ENCODE data around the gene CNTNAP2. TPM values are rescaled to one million over a fixed set of nuclear protein-coding genes. Genes with fewer than 3 reads are reported as not detected.

The CNTNAP2 gene
- polyA plus RNA-seq, 6 donors from 2014 or later, result 38.2 to 132 (median 77.9) TPM

DNA sequence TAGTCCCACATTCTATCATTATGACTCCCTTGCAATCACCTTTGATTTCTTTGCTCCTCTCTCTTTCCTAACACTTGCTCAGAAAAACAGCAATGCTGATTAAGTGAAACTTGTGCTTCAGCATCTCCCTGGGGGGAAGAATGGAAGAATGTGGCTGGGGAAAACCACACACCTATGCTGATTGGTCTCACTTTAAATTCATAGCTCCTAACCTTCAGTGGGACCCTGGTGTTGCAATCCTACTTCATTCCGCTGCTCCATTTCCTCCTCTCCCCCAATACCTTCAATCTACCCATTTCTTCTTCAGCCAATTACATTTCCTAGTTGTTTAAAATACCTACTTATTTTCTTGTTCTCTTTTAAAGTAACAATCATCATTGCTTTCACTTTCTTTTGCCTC is 1307.3 kb downstream of the CNTNAP2 start:
- H3K36me3 Mint-ChIP-seq, result no peaks in the 10 kb centered on the region
- ATAC-seq (ENCODE audit: low read depth in 2 of 2) (no peak), DNase-seq (no peak)
- no peaks in the 10 kb centered on the region for H3K27me3 Mint-ChIP-seq
- no peak overlapping the region for H3K4me3 Mint-ChIP-seq
- no peaks in the 10 kb centered on the region for H3K4me1 Mint-ChIP-seq
- no peak overlapping the region for H3K27ac Mint-ChIP-seq
- peaks cover 0 to 11% (median 2%) of the 10 kb centered on the region in 7 donors for H3K9me3 Mint-ChIP-seq

GRCh38 chr7:147428075-147428474 is 1311.5 kb downstream of the CNTNAP2 start:
- H3K27me3 Mint-ChIP-seq, result no peaks in the 10 kb centered on the region
- H3K36me3 Mint-ChIP-seq, result no peaks in the 10 kb centered on the region
- no peaks in the 10 kb centered on the region for H3K4me1 Mint-ChIP-seq
- no peak for DNase-seq
- no peak for ATAC-seq (ENCODE audit: low read depth in 2 of 2)
- no peak overlapping the region for H3K4me3 Mint-ChIP-seq
- peaks cover 0 to 17% (median 5%) of the 10 kb centered on the region in 7 donors for H3K9me3 Mint-ChIP-seq
- no peak overlapping the region for H3K27ac Mint-ChIP-seq

GRCh38 chr7:147429961-147430360 is 1313.4 kb downstream of the CNTNAP2 start:
- H3K27ac Mint-ChIP-seq, result no peak overlapping the region
- H3K9me3 Mint-ChIP-seq, result peaks cover 0 to 17% (median 5%) of the 10 kb centered on the region in 7 donors
- H3K4me3 Mint-ChIP-seq, result no peak overlapping the region
- DNase-seq (no peak), ATAC-seq (ENCODE audit: low read depth in 2 of 2) (no peak)
- H3K36me3 Mint-ChIP-seq, result no peaks in the 10 kb centered on the region
- no peaks in the 10 kb centered on the region for H3K4me1 Mint-ChIP-seq
- H3K27me3 Mint-ChIP-seq, result no peaks in the 10 kb centered on the region

DNA sequence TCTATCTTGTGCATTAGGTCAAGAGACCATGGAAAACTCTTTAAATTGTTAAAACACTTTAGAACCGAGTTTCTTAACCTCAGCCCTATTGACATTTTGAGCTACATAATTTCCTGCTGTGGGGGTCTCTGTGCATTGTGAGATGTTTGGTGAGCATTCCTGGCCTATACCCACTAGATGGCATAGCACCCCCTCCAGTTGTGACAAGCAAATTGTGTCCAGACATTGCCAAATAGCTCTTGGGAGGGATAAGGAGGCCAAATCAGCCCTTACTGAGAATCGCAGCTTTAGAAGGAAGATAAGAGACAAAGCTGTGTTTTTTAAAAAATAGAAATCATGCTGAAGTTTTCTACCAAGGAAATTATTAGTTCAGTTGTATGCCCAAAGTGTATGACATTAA is 1315.5 kb downstream of the CNTNAP2 start:
- H3K27me3 Mint-ChIP-seq, result no peaks in the 10 kb centered on the region
- ATAC-seq (ENCODE audit: low read depth in 2 of 2) (no peak), DNase-seq (no peak)
- H3K4me3 Mint-ChIP-seq, result no peak overlapping the region
- peaks cover 0 to 8% (median 3%) of the 10 kb centered on the region in 7 donors for H3K9me3 Mint-ChIP-seq
- no peak overlapping the region for H3K27ac Mint-ChIP-seq
- no peaks in the 10 kb centered on the region for H3K36me3 Mint-ChIP-seq
- no peaks in the 10 kb centered on the region for H3K4me1 Mint-ChIP-seq

DNA sequence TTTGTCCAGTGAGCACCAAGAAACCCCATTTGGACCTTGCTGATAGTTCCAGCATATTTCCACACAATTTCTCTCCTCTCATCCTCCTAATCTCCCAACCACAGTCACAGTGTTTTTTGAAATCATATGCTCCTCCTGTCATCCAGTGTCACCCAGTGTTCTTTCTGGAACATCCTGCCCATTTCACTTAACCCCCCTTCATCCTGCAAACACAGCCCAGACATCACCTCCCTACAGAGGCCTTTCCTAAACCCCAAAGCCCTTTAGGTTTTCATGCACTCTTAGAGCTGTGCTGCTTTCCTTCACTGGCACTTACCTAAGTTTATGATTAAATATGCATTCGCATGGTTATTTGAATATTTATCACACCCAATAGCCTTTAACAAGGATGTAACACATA is 1316.0 kb downstream of the CNTNAP2 start:
- DNase-seq (no peak), ATAC-seq (ENCODE audit: low read depth in 2 of 2) (no peak)
- no peak overlapping the region for H3K27ac Mint-ChIP-seq
- H3K9me3 Mint-ChIP-seq, result peaks cover 0 to 8% (median 3%) of the 10 kb centered on the region in 7 donors
- H3K4me3 Mint-ChIP-seq, result no peak overlapping the region
- H3K36me3 Mint-ChIP-seq, result no peaks in the 10 kb centered on the region
- no peaks in the 10 kb centered on the region for H3K27me3 Mint-ChIP-seq
- H3K4me1 Mint-ChIP-seq, result no peaks in the 10 kb centered on the region

GRCh38 chr7:147436718-147437117 is 1320.1 kb downstream of the CNTNAP2 start:
- H3K4me1 Mint-ChIP-seq, result no peaks in the 10 kb centered on the region
- no peak overlapping the region for H3K4me3 Mint-ChIP-seq
- DNase-seq, result no peak
- no peak overlapping the region for H3K27ac Mint-ChIP-seq
- no peaks in the 10 kb centered on the region for H3K27me3 Mint-ChIP-seq
- peaks cover 0 to 8% of the 10 kb centered on the region in 2 donors for H3K36me3 Mint-ChIP-seq
- H3K9me3 Mint-ChIP-seq, result peaks cover 7 to 18% (median 14%) of the 10 kb centered on the region in 7 donors
- ATAC-seq (ENCODE audit: low read depth in 2 of 2), result no peak

DNA sequence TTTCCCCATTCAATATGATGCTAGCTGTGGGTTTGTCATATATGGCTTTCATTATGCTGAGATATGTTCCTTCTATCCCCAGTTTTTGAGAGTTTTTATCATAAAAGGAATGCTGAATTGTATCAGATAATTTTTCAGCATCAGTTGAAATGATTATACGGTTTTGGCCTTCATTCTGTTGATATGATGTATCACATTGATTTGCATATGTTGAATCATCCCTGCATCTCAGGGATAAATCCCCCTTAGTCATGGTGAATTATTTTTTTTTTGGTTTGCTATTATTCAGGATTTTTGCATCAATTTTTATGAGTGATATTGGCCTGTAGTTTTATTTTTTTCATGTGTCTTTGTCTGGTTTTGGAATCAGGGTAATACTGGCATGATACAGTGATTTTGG is 1321.6 kb downstream of the CNTNAP2 start:
- DNase-seq (no peak), ATAC-seq (ENCODE audit: low read depth in 2 of 2) (no peak)
- Mint-ChIP-seq H3K4me1 (no peaks in the 10 kb centered on the region), H3K27me3 (no peaks in the 10 kb centered on the region), H3K4me3 (no peak overlapping the region), H3K36me3 (peaks cover 0 to 13% of the 10 kb centered on the region in 2 donors), H3K27ac (no peak overlapping the region), H3K9me3 (peaks cover 14 to 20% (median 16%) of the 10 kb centered on the region in 7 donors)

DNA sequence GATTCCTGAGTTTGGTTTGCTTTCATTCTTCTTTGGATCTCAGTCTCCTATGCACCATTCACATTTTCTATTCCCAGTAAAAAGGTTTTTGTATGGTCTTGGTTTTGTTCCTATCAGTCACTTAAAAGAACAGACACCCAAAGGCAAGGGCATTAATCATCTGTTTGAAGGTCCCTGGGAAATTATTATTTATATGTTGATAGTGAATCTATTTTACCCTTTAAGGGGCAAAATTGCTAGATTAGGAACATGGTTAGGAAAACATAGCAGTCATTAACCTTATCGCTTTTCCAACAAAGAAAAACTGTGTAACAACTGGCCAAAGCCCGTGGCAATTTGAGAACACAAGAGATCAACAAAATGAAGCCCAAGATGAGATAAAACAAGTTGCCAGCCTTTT is 1327.3 kb downstream of the CNTNAP2 start:
- Mint-ChIP-seq H3K36me3 (peaks cover 0 to 13% of the 10 kb centered on the region in 2 donors), H3K27me3 (no peaks in the 10 kb centered on the region), H3K4me3 (no peak overlapping the region), H3K9me3 (peaks cover 14 to 25% (median 18%) of the 10 kb centered on the region in 7 donors), H3K27ac (no peak overlapping the region), H3K4me1 (no peaks in the 10 kb centered on the region)
- DNase-seq, result no peak
- ATAC-seq (ENCODE audit: low read depth in 2 of 2), result no peak

GRCh38 chr7:147452816-147453215 is 1336.2 kb downstream of the CNTNAP2 start:
- Mint-ChIP-seq H3K4me1 (no peaks in the 10 kb centered on the region), H3K36me3 (no peaks in the 10 kb centered on the region), H3K9me3 (peaks cover 0 to 9% (median 2%) of the 10 kb centered on the region in 7 donors), H3K4me3 (no peak overlapping the region), H3K27ac (no peak overlapping the region), H3K27me3 (no peaks in the 10 kb centered on the region)
- DNase-seq, result no peak
- ATAC-seq (ENCODE audit: low read depth in 2 of 2), result no peak

DNA sequence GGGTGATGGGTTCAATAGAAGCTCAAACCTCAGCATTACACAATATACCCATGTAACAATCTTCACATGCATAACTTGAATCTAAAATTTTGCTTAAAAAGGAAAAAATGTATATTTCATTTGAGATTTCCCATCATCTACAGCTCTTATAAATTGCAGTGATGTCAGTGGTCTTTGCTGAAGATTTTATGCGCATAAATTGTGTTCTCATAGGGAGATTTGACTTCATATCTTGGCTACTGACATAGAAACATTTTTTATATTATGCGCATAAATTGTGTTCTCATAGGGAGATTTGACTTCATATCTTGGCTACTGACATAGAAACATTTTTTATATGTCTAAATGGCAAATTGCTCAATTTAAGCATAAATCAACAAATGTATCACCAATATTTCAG is 1348.6 kb downstream of the CNTNAP2 start:
- Mint-ChIP-seq H3K27ac (no peak overlapping the region), H3K9me3 (peaks cover 0 to 7% (median 4%) of the 10 kb centered on the region in 7 donors), H3K4me3 (no peak overlapping the region), H3K4me1 (no peaks in the 10 kb centered on the region), H3K36me3 (no peaks in the 10 kb centered on the region), H3K27me3 (no peaks in the 10 kb centered on the region)
- no peak for DNase-seq
- no peak for ATAC-seq (ENCODE audit: low read depth in 2 of 2)

DNA sequence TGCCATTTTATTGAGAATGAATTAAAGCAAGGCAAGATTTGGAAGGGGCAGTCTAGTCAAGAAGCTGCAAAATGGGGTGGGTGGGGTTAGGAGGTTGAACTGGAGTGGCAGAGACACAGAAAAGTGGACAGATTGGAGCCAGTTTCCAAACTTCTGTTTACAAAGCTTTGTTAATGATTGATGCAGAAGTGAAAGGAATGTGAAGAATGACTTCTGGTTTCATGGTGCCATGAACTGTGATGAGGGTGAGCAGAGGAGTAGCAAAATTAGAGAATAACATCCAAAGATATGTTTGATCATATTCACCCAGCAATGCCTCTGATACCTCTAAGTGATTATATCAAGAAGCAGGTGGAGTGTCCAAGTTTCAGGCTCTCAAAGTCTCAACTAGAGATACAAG is 1356.0 kb downstream of the CNTNAP2 start:
- Mint-ChIP-seq H3K27ac (no peak overlapping the region), H3K9me3 (peaks cover 0 to 19% (median 8%) of the 10 kb centered on the region in 7 donors), H3K27me3 (no peaks in the 10 kb centered on the region), H3K4me1 (no peaks in the 10 kb centered on the region), H3K4me3 (no peak overlapping the region), H3K36me3 (no peaks in the 10 kb centered on the region)
- ATAC-seq (ENCODE audit: low read depth in 2 of 2), result no peak
- DNase-seq, result no peak

DNA sequence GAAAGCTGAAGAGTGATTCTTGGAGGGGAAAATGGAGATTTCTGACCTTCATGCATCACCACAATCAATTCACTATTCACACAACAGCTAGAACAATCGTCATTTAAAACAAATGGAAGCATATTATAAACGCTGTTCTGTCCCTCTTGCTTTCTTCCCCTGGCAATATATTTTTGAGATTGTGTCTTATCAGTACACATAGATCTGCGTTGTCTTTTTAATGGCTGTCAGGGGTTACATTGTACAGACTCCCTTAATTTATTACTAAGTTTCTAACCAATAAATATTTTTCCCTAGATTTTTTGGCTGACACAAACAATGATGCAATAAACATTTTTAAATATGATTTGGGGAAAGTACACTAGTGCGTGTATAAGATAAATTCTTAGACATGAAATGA is 1358.3 kb downstream of the CNTNAP2 start:
- H3K9me3 Mint-ChIP-seq, result peaks cover 0 to 18% (median 7%) of the 10 kb centered on the region in 7 donors
- no peak overlapping the region for H3K4me3 Mint-ChIP-seq
- no peaks in the 10 kb centered on the region for H3K27me3 Mint-ChIP-seq
- no peak for DNase-seq
- H3K27ac Mint-ChIP-seq, result no peak overlapping the region
- ATAC-seq (ENCODE audit: low read depth in 2 of 2), result no peak
- no peaks in the 10 kb centered on the region for H3K36me3 Mint-ChIP-seq
- no peaks in the 10 kb centered on the region for H3K4me1 Mint-ChIP-seq

DNA sequence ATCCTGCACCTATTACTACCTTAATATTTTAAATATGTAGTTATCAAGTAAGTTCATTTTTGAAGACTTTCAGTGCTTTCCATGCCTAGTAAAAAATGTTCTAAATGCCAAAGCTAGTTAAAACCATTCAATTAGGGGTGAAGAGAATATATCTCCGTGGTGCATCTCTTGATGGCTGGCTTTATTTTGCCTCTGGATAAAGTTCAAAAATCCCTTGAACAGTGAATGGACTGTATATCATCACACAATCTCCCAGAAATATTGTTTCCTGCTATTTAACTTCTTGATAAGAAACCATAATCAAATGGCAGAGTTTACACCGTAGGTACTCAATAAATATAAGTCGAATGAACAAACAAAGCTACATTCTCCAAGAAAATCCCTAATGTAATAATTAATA is 1360.9 kb downstream of the CNTNAP2 start:
- DNase-seq (no peak), ATAC-seq (ENCODE audit: low read depth in 2 of 2) (no peak)
- no peak overlapping the region for H3K4me3 Mint-ChIP-seq
- peaks cover 0 to 9% (median 3%) of the 10 kb centered on the region in 7 donors for H3K9me3 Mint-ChIP-seq
- no peak overlapping the region for H3K27ac Mint-ChIP-seq
- no peaks in the 10 kb centered on the region for H3K27me3 Mint-ChIP-seq
- H3K36me3 Mint-ChIP-seq, result no peaks in the 10 kb centered on the region
- H3K4me1 Mint-ChIP-seq, result no peaks in the 10 kb centered on the region

DNA sequence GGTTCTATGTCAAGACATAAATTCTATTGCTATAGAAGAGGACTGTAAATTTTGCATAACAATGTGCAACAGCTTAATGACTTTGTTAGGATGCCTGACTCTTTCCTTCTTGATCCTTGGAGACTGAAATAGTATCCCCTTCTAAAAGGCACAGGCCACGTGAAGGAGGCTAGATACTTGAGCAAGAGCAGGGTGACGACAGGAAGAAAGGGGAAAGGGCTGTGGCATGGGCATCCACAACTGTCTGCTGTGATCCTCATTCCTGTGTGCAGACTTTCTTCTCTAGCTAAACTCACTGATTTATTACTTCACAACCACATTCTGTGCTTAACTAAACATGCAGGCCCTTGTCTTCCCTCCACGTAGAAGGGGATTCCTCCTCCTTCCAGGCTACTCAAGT is 1362.2 kb downstream of the CNTNAP2 start:
- Mint-ChIP-seq H3K27me3 (no peaks in the 10 kb centered on the region), H3K27ac (no peak overlapping the region), H3K4me1 (no peaks in the 10 kb centered on the region), H3K36me3 (no peaks in the 10 kb centered on the region), H3K9me3 (peaks cover 0 to 5% (median 2%) of the 10 kb centered on the region in 7 donors), H3K4me3 (no peak overlapping the region)
- DNase-seq (no peak), ATAC-seq (ENCODE audit: low read depth in 2 of 2) (no peak)

DNA sequence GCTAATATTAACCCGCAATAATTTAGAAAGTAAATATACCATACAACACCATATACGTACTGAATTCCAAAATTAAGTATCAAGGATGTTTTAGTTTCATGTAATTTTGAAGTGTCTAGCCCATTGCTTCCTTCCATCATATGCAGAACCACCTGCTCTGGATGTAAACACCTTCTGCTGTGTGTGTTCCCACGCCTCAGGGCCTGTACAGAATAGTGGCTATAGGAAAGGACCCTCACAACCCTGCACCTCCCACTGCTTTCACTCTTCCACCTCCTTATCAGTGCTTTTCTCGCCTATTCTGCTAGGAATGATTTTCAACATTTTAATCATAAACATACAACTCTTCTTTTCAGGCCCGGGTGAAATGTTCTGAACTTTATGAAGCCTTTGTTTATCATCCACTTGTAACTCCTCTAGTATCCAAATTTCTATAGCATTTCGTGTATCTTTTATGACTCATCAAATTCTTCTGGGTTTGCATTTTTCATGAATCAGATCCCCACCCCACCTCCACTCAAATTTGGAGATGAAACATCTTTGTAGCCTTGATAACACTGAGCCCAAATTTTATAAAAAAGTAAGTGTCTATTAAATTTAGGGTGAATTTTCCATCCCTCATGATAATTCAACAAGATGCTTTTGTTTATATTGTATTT is 1367.2 kb downstream of the CNTNAP2 start:
- H3K27ac Mint-ChIP-seq, result no peak overlapping the region
- DNase-seq, result no peak
- peaks cover 0 to 7% (median 4%) of the 10 kb centered on the region in 7 donors for H3K9me3 Mint-ChIP-seq
- no peak overlapping the region for H3K4me3 Mint-ChIP-seq
- H3K36me3 Mint-ChIP-seq, result no peaks in the 10 kb centered on the region
- H3K4me1 Mint-ChIP-seq, result no peaks in the 10 kb centered on the region
- H3K27me3 Mint-ChIP-seq, result no peaks in the 10 kb centered on the region
- ATAC-seq (ENCODE audit: low read depth in 2 of 2), result no peak

Measured in naive B cell (primary cell).